WERI-Rb-1 (cell line): ENCODE measurements around the gene KLHDC7B.

Source experiments
- DNase-seq: peaks from one replicate; pipeline ENCODE4 v3.0.0-alpha.2; 2020
- H3K27ac ChIP-seq: fragments of 250-450 bp; sonication (Bioruptor Pico); 2 replicates; pipeline ENCODE4 v1.5.1; 2020; ENCODE audit warnings: mild to moderate bottlenecking, moderate library complexity
- H3K27me3 ChIP-seq: fragments of 250-450 bp; sonication (Bioruptor Pico); 2 replicates; pipeline ENCODE4 v1.5.1; 2021; ENCODE audit warnings: mild to moderate bottlenecking, low read depth, moderate library complexity; ENCODE audit not compliant: insufficient read depth, severe bottlenecking
- H3K36me3 ChIP-seq: fragments of 250-450 bp; sonication (Bioruptor Pico); 2 replicates; pipeline ENCODE4 v1.5.1; 2020; ENCODE audit warnings: mild to moderate bottlenecking, moderate library complexity
- H3K4me3 ChIP-seq: 2 replicates; pipeline ENCODE4 v1.5.1; 2011; ENCODE audit warnings: low read depth, mild to moderate bottlenecking, control low read depth, low read length
- H3K9me3 ChIP-seq: fragments of 250-450 bp; sonication (Bioruptor Pico); 2 replicates; pipeline ENCODE4 v1.5.1; 2021; ENCODE audit warnings: mild to moderate bottlenecking, moderate library complexity; ENCODE audit not compliant: severe bottlenecking
- CTCF ChIP-seq: IDR thresholded peaks from 2 replicates; pipeline ENCODE4 v1.5.1; 2011; ENCODE audit warnings: low read depth, mild to moderate bottlenecking, control low read depth, inconsistent platforms, low read length

KLHDC7B gene

GRCh38 chr22:50581031-50581949, 35.6 kb downstream of the KLHDC7B start:
- Histone ChIP-seq H3K36me3 (peaks cover 34% of the 10 kb centered on the region), H3K4me3 (peak overlapping the region; percentile 81), H3K9me3 (no peaks in the 10 kb centered on the region), H3K27ac (peak overlapping the region; percentile 98), H3K27me3 (no peaks in the 10 kb centered on the region)
- TF ChIP-seq CTCF: no peak
- no peak for DNase-seq

- Histone ChIP-seq H3K27me3 (no peaks in the 10 kb centered on the region), H3K27ac (peak overlapping the region; percentile 98), H3K4me3 (peak overlapping the region; percentile 81), H3K36me3 (peaks cover 34% of the 10 kb centered on the region), H3K9me3 (no peaks in the 10 kb centered on the region)
- no peak for DNase-seq
- no peak for TF ChIP-seq CTCF
Measured at GRCh38 chr22:50581950-50582492, 36.3 kb downstream of the KLHDC7B start.

DNA sequence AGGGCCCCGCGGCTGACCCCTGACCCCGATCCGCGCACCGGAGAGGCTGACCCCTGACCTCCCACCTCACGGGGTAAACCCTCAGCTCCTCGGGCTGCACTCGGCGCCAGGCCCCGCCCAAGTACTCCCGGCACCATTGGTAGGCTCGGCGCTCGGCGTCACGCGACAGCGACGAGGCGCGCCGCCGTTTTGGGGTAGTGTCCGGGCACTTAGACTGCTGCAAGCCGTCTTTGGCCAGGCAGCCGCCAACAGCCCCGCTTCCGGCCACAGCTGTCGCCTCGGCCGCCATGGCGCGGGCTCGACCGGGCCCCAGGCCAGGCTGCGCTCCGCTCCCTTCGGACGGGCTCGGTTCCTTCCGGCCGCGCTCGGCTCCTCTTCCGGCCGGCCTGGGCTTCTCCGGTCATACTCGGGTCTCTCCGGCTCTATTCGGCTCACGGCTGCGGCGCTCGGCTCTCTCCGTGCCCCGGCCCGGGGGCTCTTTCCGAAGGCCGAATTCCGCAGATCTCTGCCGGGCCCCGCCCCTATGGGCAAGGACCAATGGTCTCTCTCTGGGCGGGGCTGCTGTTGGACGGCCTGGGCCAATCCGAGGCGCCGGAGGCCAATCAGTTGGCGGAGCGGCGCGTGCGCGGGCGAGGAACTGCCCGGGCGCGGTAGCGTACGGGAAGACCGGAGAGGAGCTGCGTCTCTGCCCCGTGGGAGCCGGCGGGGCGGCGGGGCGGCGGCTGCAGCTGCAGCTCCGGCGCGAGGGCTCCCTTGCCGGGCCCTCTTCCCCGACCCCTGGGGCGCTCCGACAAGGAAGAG, 37.0 kb downstream of the KLHDC7B start, which contains the start of gene CHKB:
Gene CHKB (minus strand): TSS at position 357 of the 801 bp plus-strand sequence. CDS start 68 bp downstream, at position 289.
- peak; percentile 99 for DNase-seq
- TF ChIP-seq CTCF: no peak
- peak within 1 kb of the TSS; percentile 81 for H3K4me3 ChIP-seq
- H3K9me3 ChIP-seq: no peaks in the 10 kb centered on the region
- peak within 1 kb of the TSS; percentile 98 for H3K27ac ChIP-seq
- H3K36me3 ChIP-seq: peaks cover 34% of the 10 kb centered on the region
- H3K27me3 ChIP-seq: no peaks in the 10 kb centered on the region

DNA sequence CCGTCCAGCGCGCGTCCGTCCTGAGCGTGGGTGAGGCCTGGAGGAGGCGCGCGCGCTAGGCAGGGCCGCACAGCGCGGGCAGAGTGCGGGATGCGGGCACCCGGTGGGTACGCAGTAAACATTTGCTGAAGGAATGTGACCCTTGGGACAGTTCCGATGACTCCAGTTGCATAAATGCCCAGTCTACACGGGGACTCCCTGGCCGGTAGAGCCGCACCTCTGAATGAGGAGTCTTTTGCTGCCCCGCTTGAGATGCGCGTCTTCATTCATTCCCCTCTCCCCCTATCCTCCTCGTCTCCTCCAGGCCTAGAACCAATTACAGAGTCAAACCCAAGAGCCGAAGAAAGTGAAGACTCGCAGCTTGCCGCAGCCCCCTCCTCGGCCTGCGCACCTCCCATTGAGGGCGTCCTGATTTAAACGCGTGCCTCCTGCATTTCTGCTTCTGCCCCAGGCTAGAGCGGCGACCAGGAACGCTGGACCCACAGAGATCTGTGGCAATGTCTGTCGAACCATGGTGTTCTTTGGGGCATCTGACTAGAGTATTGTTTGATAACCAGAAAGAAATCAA, 37.7 kb downstream of the KLHDC7B start:
- DNase-seq: no peak
- no peaks in the 10 kb centered on the region for H3K9me3 ChIP-seq
- H3K27me3 ChIP-seq: no peaks in the 10 kb centered on the region
- H3K4me3 ChIP-seq: peak overlapping the region; percentile 81
- H3K27ac ChIP-seq: peak overlapping the region; percentile 98
- no peak for TF ChIP-seq CTCF
- peaks cover 34% of the 10 kb centered on the region for H3K36me3 ChIP-seq
